GM19035 (cell line): ENCODE results near the gene MARCHF4.
"Not testable (repeated sequence)": the region's sequence is repeated elsewhere in the genome, so short reads cannot be mapped to it uniquely, and the experiment has no call there.

Source experiments
- ATAC-seq: cut with Tn5 transposase; IDR thresholded peaks from one replicate; pipeline ENCODE4 v1.9.1; 2021; ENCODE audit not compliant: unreplicated experiment

MARCHF4 gene

GRCh38 chr2:216392018-216392562, 19.8 kb upstream of the MARCHF4 start:
- ATAC-seq = no peak

- ATAC-seq = no peak
These were observed 19.1 kb upstream of the MARCHF4 start for GRCh38 chr2:216391401-216391800.

GRCh38 chr2:216389570-216389969, 17.3 kb upstream of the MARCHF4 start:
- ATAC-seq = no peak

GRCh38 chr2:216388046-216388884, 16.0 kb upstream of the MARCHF4 start:
- no peak for ATAC-seq

GRCh38 chr2:216387262-216387661, 15.0 kb upstream of the MARCHF4 start:
- ATAC-seq = no peak

GRCh38 chr2:216385478-216385877, 13.2 kb upstream of the MARCHF4 start:
- ATAC-seq = no peak

GRCh38 chr2:216384409-216384808, 12.1 kb upstream of the MARCHF4 start:
- ATAC-seq = not testable (repeated sequence)

- no peak for ATAC-seq
These were observed 7.7 kb upstream of the MARCHF4 start for GRCh38 chr2:216379977-216380376.

- no peak for ATAC-seq
These were observed 3.0 kb upstream of the MARCHF4 start for GRCh38 chr2:216375286-216375685.

GRCh38 chr2:216373896-216374295, 1.6 kb upstream of the MARCHF4 start:
- ATAC-seq = no peak

- no peak for ATAC-seq
These were observed 543 bp upstream of the MARCHF4 start for GRCh38 chr2:216372761-216373291.

- no peak for ATAC-seq
These were observed 1.1 kb downstream of the MARCHF4 start for GRCh38 chr2:216370961-216371712.

- ATAC-seq = no peak
These were observed 2.5 kb downstream of the MARCHF4 start for GRCh38 chr2:216369821-216370220.

- no peak for ATAC-seq
These were observed 5.4 kb downstream of the MARCHF4 start for GRCh38 chr2:216366777-216367471.

- ATAC-seq = no peak
These were observed 6.8 kb downstream of the MARCHF4 start for GRCh38 chr2:216365518-216365917.

GRCh38 chr2:216363221-216363620, 9.1 kb downstream of the MARCHF4 start:
- ATAC-seq = no peak

- ATAC-seq = no peak
These were observed 9.6 kb downstream of the MARCHF4 start for GRCh38 chr2:216362730-216363129.

GRCh38 chr2:216355711-216356110, 16.6 kb downstream of the MARCHF4 start:
- ATAC-seq = no peak

- no peak for ATAC-seq
These were observed 18.0 kb downstream of the MARCHF4 start for GRCh38 chr2:216354306-216354705.

- ATAC-seq = no peak
These were observed 19.5 kb downstream of the MARCHF4 start for GRCh38 chr2:216352653-216353270.
